Measurements from ENCODE around the gene PSD2.

PSD2 gene

GRCh38 chr5:139814704-139815280 is 19.2 kb downstream of the PSD2 start:
- no peak for TF ChIP-seq ZFX (IDR thresholded peaks at IDR 0.05)
- no peak for TF ChIP-seq CTCF (conservative IDR thresholded peaks at IDR 0.05)
- no peak overlapping the region for H3K27ac ChIP-seq

- no peak for TF ChIP-seq CTCF (conservative IDR thresholded peaks at IDR 0.05)
- TF ChIP-seq ZFX (IDR thresholded peaks at IDR 0.05): no peak
- no peak overlapping the region for H3K27ac ChIP-seq
Measured at GRCh38 chr5:139816566-139816965, 21.0 kb downstream of the PSD2 start.

- TF ChIP-seq ZFX (IDR thresholded peaks at IDR 0.05): no peak
- no peak overlapping the region for H3K27ac ChIP-seq
Measured at GRCh38 chr5:139817362-139817761, 21.8 kb downstream of the PSD2 start.

- no peak overlapping the region for H3K27ac ChIP-seq
- TF ChIP-seq ZFX (IDR thresholded peaks at IDR 0.05) (no peak), CTCF (conservative IDR thresholded peaks at IDR 0.05) (no peak)
Measured at GRCh38 chr5:139817970-139818369, 22.4 kb downstream of the PSD2 start.

GRCh38 chr5:139820130-139820529 is 24.5 kb downstream of the PSD2 start:
- H3K27ac ChIP-seq: no peak overlapping the region
- TF ChIP-seq CTCF (conservative IDR thresholded peaks at IDR 0.05): no peak
- TF ChIP-seq ZFX (IDR thresholded peaks at IDR 0.05): no peak

GRCh38 chr5:139820606-139821005 is 25.0 kb downstream of the PSD2 start:
- no peak for TF ChIP-seq ZFX (IDR thresholded peaks at IDR 0.05)
- TF ChIP-seq CTCF (conservative IDR thresholded peaks at IDR 0.05): no peak
- no peak overlapping the region for H3K27ac ChIP-seq

- no peak overlapping the region for H3K27ac ChIP-seq
- TF ChIP-seq ZFX (IDR thresholded peaks at IDR 0.05) (no peak), CTCF (conservative IDR thresholded peaks at IDR 0.05) (no peak)
Measured at GRCh38 chr5:139821806-139822552, 26.4 kb downstream of the PSD2 start.

All from C4-2B (cell line).